IMR-90 (cell line): ENCODE data around the gene ADAM33. TPM values are rescaled to one million over a fixed set of nuclear protein-coding genes. Genes with fewer than 3 reads are reported as not detected.

Experiments used
- ATAC-seq: fragments of 200-7000 bp; cut with Tn5 transposase; 2 replicates; pipeline ENCODE4 v1.9.1; 2020; ENCODE audit warnings: low read depth, mild to moderate bottlenecking, moderate library complexity
- BruUV-seq: library from RNA; stranded (reverse); fragments of 400-500 nt; replicated peaks from 2 replicates; lab custom pipeline; 2021; lab: Mats Ljungman, UMichigan
- CTCF ChIA-PET: fragments of 300-600 bp; formaldehyde crosslinking; extraction: SDS; loops from one replicate; lab custom pipeline; 2021; ENCODE audit warnings: antibody characterized with exemption; lab: Yijun Ruan, JAX
- POLR2A ChIA-PET: fragments of 300-600 bp; sonication (Branson Sonifier 250); formaldehyde crosslinking; loops from one replicate; lab custom pipeline; 2022; ENCODE audit warnings: antibody characterized with exemption; ENCODE audit not compliant: unreplicated experiment; lab: Charles Lee
- DNase-seq: peaks from one replicate; pipeline ENCODE4 v3.0.0; 2013
- H2AFZ ChIP-seq: replicated peaks from 2 replicates; pipeline ENCODE3; 2013; ENCODE audit warnings: low read length, mild to moderate bottlenecking; ENCODE audit not compliant: poor library complexity
- H2AK5ac ChIP-seq: 2 replicates; pipeline ENCODE4 v1.6.1; 2013; ENCODE audit warnings: low read depth, low read length, inconsistent platforms
- H2AK9ac ChIP-seq: replicated peaks from 2 replicates; pipeline ENCODE3; 2013; ENCODE audit warnings: mild to moderate bottlenecking, low read depth, low read length, moderate library complexity; ENCODE audit not compliant: poor library complexity
- H2BK120ac ChIP-seq: 2 replicates; pipeline ENCODE4 v1.6.1; 2013; ENCODE audit warnings: low read depth, low read length, inconsistent platforms
- H2BK15ac ChIP-seq: 3 replicates; pipeline ENCODE4 v1.6.1; 2013; ENCODE audit warnings: low read depth, low read length, inconsistent platforms
- H2BK20ac ChIP-seq: 2 replicates; pipeline ENCODE4 v1.6.1; 2013; ENCODE audit warnings: low read depth, mild to moderate bottlenecking, inconsistent platforms, low read length, moderate library complexity
- H2BK5ac ChIP-seq: 2 replicates; pipeline ENCODE4 v1.6.1; 2013; ENCODE audit warnings: mild to moderate bottlenecking, low read depth, low read length, inconsistent platforms; ENCODE audit not compliant: poor library complexity, severe bottlenecking
- H3K14ac ChIP-seq: replicated peaks from 2 replicates; pipeline ENCODE4 v1.6.1; 2013; ENCODE audit warnings: low read depth, low read length, inconsistent platforms
- H3K18ac ChIP-seq: 2 replicates; pipeline ENCODE4 v1.6.1; 2013; ENCODE audit warnings: low read depth, low read length, control low read depth
- H3K23ac ChIP-seq: 2 replicates; pipeline ENCODE4 v1.6.1; 2013; ENCODE audit warnings: low read depth, low read length, inconsistent platforms
- H3K27ac ChIP-seq: 2 replicates; pipeline ENCODE4 v1.5.1; 2013; ENCODE audit warnings: mild to moderate bottlenecking, control low read depth, low read length; ENCODE audit not compliant: insufficient read depth
- H3K27me3 ChIP-seq: 2 replicates; pipeline ENCODE4 v1.6.1; 2013; ENCODE audit warnings: low read length; ENCODE audit not compliant: control insufficient read depth, insufficient read depth
- H3K36me3 ChIP-seq: 2 replicates; pipeline ENCODE4 v1.6.1; 2013; ENCODE audit warnings: low read length, mixed read lengths; ENCODE audit not compliant: control insufficient read depth, insufficient read depth
- H3K4ac ChIP-seq: 2 replicates; pipeline ENCODE4 v1.6.1; 2013; ENCODE audit warnings: low read depth, low read length, inconsistent platforms
- H3K4me1 ChIP-seq: 2 replicates; pipeline ENCODE4 v1.6.1; 2013; ENCODE audit warnings: low read length, mixed read lengths; ENCODE audit not compliant: control insufficient read depth, insufficient read depth
- H3K4me2 ChIP-seq: 2 replicates; pipeline ENCODE4 v1.6.1; 2013; ENCODE audit warnings: low read depth, mild to moderate bottlenecking, control low read depth, low read length, moderate library complexity
- H3K4me3 ChIP-seq: 2 replicates; pipeline ENCODE4 v1.5.1; 2013; ENCODE audit warnings: low read depth, mild to moderate bottlenecking, control low read depth, low read length, moderate library complexity; ENCODE audit not compliant: insufficient read depth
- H3K56ac ChIP-seq: 2 replicates; pipeline ENCODE4 v1.6.1; 2013; ENCODE audit warnings: low read length, inconsistent platforms; ENCODE audit not compliant: insufficient read depth; ENCODE audit errors: extremely low read depth
- H3K79me1 ChIP-seq, 2 experiments: 2 replicates each; pipeline ENCODE4 v1.6.1; 2013; ENCODE audit warnings: low read length in 2 of 2, inconsistent platforms in 1 of 2, low read depth in 1 of 2
- H3K9ac ChIP-seq: 2 replicates; pipeline ENCODE4 v1.6.1; 2013; ENCODE audit warnings: low read depth, low read length, control low read depth
- H3K9me1 ChIP-seq: 2 replicates; pipeline ENCODE4 v1.6.1; 2013; ENCODE audit warnings: low read length, inconsistent platforms; ENCODE audit not compliant: insufficient read depth
- H3K9me3 ChIP-seq: 2 replicates; pipeline ENCODE4 v1.6.1; 2013; ENCODE audit warnings: low read length; ENCODE audit not compliant: control insufficient read depth, insufficient read depth
- H4K20me1 ChIP-seq: 2 replicates; pipeline ENCODE4 v1.6.1; 2013; ENCODE audit warnings: low read length, inconsistent platforms; ENCODE audit not compliant: insufficient read depth
- H4K5ac ChIP-seq: 2 replicates; pipeline ENCODE4 v1.6.1; 2013; ENCODE audit warnings: mild to moderate bottlenecking, low read depth, low read length, control low read depth
- H4K8ac ChIP-seq, 2 experiments: 2 replicates each; pipeline ENCODE4 v1.6.1; 2013; ENCODE audit warnings: low read depth in 2 of 2, low read length in 2 of 2, control low read depth in 1 of 2, inconsistent platforms in 1 of 2
- H4K91ac ChIP-seq: 2 replicates; pipeline ENCODE4 v1.6.1; 2013; ENCODE audit warnings: low read depth, low read length, inconsistent platforms; ENCODE audit not compliant: insufficient read depth
- BHLHE40 ChIP-seq: fragments of 150-350 bp; IDR thresholded peaks from 2 replicates; pipeline ENCODE4 v1.6.1; 2016; ENCODE audit warnings: mild to moderate bottlenecking, low read depth, low read length
- CEBPB ChIP-seq: IDR thresholded peaks from 2 replicates; pipeline ENCODE4 v1.6.1; 2012; ENCODE audit warnings: low read depth, low read length, improper control_type of control experiment
- CHD1 ChIP-seq: IDR thresholded peaks from 2 replicates; pipeline ENCODE4 v1.6.1; 2012; ENCODE audit warnings: low read depth, low read length, improper control_type of control experiment
- CTCF ChIP-seq: conservative IDR thresholded peaks from 2 replicates; pipeline ENCODE4 v1.5.1; 2012; ENCODE audit warnings: mild to moderate bottlenecking, low read depth, low read length, improper control_type of control experiment
- ELK1 ChIP-seq: fragments of 150-350 bp; IDR thresholded peaks from 2 replicates; pipeline ENCODE4 v1.6.1; 2016; ENCODE audit warnings: low read depth, mild to moderate bottlenecking, low read length, moderate library complexity, borderline replicate concordance
- FOS ChIP-seq: fragments of 150-350 bp; IDR thresholded peaks from 2 replicates; pipeline ENCODE4 v1.6.1; 2016; ENCODE audit warnings: low read depth, low read length
- MAFK ChIP-seq: IDR thresholded peaks from 2 replicates; pipeline ENCODE4 v1.6.1; 2012; ENCODE audit warnings: low read depth, low read length, improper control_type of control experiment
- MAZ ChIP-seq: IDR thresholded peaks from 2 replicates; pipeline ENCODE4 v1.6.1; 2012; ENCODE audit warnings: low read depth, mild to moderate bottlenecking, low read length, improper control_type of control experiment, moderate library complexity, borderline replicate concordance
- MXI1 ChIP-seq: IDR thresholded peaks from 2 replicates; pipeline ENCODE4 v1.6.1; 2012; ENCODE audit warnings: low read depth, mild to moderate bottlenecking, low read length, moderate library complexity, borderline replicate concordance
- NFE2L2 ChIP-seq: fragments of 150-350 bp; IDR thresholded peaks from 2 replicates; pipeline ENCODE4 v1.6.1; 2016; ENCODE audit warnings: low read depth, mild to moderate bottlenecking, low read length
- POLR2A ChIP-seq: IDR thresholded peaks from 2 replicates; pipeline ENCODE4 v1.6.1; 2012; ENCODE audit warnings: mild to moderate bottlenecking, low read depth, low read length
- RAD21 ChIP-seq: IDR thresholded peaks from 2 replicates; pipeline ENCODE4 v1.6.1; 2012; ENCODE audit warnings: low read length, improper control_type of control experiment
- RCOR1 ChIP-seq: IDR thresholded peaks from 2 replicates; pipeline ENCODE4 v1.6.1; 2012; ENCODE audit warnings: mild to moderate bottlenecking, low read length, improper control_type of control experiment; ENCODE audit not compliant: insufficient replicate concordance
- RFX5 ChIP-seq: IDR thresholded peaks from 2 replicates; pipeline ENCODE4 v1.8.0; 2012; ENCODE audit warnings: low read depth, mild to moderate bottlenecking, low read length, moderate library complexity
- SMC3 ChIP-seq: fragments of 150-350 bp; IDR thresholded peaks from 2 replicates; pipeline ENCODE4 v1.6.1; 2016; ENCODE audit warnings: low read depth, mild to moderate bottlenecking, antibody characterized with exemption, low read length, moderate library complexity
- USF2 ChIP-seq: fragments of 150-350 bp; IDR thresholded peaks from 2 replicates; pipeline ENCODE4 v1.6.1; 2017; ENCODE audit warnings: mild to moderate bottlenecking, antibody characterized with exemption, low read length, low read depth
- WGBS, 2 experiments: methylation state at CpG; one replicate each; pipeline versions ENCODE4 v1.1.5 to v1.1.7; 2013; ENCODE audit warnings: missing lambda C conversion rate in 2 of 2; ENCODE audit not compliant: insufficient read length in 1 of 2; ENCODE audit errors: extremely low coverage in 2 of 2; 5-methylcytosine and 5-hydroxymethylcytosine counted together
- dilution Hi-C: fragments of 300-500 bp; cut with HindIII; formaldehyde crosslinking; loops from one replicate; pipeline ENCODE4 v1.14.3; 2018; ENCODE audit warnings: low sequenced_read_pairs; ENCODE audit not compliant: unreplicated experiment
- in situ Hi-C: fragments of 300-500 bp; cut with MboI; formaldehyde crosslinking; loops from 3 replicates; pipeline ENCODE4 v1.14.3; 2019; ENCODE audit warnings: low sequenced_read_pairs, inconsistent platforms, mixed read lengths
- intact Hi-C: fragments of 100-400 bp; cut with micrococcal nuclease; formaldehyde crosslinking; loops from 2 replicates; pipeline ENCODE4 v1.10.0; 2022
- polyA plus RNA-seq, 3 experiments: library from polyadenylated mRNA; depleted of rRNA; stranded (reverse); fragments of >200 nt; gene quantifications; 2 replicates each; pipeline ENCODE4 v1.2.3, GENCODE V29; 2012; ENCODE audit warnings: low replicate concordance in 1 of 3
- total RNA-seq: library from RNA; depleted of rRNA; stranded (reverse); fragments of >200 nt; gene quantifications from 2 replicates; pipeline ENCODE4 v1.2.3, GENCODE V29; 2012

The ADAM33 gene
- total and polyA plus RNA-seq, 2 of the 4 experiments (the other 2 are of a cell fraction): 0.18 to 1.7 TPM

- intact Hi-C loops: no loop called here
- Histone ChIP-seq H4K91ac (no peak overlapping the region), H3K4ac (no peak overlapping the region), H4K8ac (no peak overlapping the region), H2BK120ac (no peak overlapping the region), H3K4me2 (no peak overlapping the region), H2BK5ac (no peak overlapping the region), H2AFZ (no peak overlapping the region), H3K27me3 (no peaks in the 10 kb centered on the region), H4K5ac (no peak overlapping the region), H3K9me3 (no peaks in the 10 kb centered on the region), H2AK5ac (no peak overlapping the region), H3K23ac (no peak overlapping the region), H2AK9ac (no peak overlapping the region), H4K20me1 (no peaks in the 10 kb centered on the region), H3K14ac (no peak overlapping the region), H3K4me1 (peaks cover 5% of the 10 kb centered on the region), H3K9ac (no peak overlapping the region), H3K18ac (no peak overlapping the region), H3K27ac (no peak overlapping the region), H2BK15ac (no peak overlapping the region), H2BK20ac (no peak overlapping the region), H3K36me3 (peaks cover 4% of the 10 kb centered on the region), H3K79me1 (no peaks in the 10 kb centered on the region), H3K9me1 (peaks cover 9% of the 10 kb centered on the region), H3K56ac (no peak overlapping the region), H3K4me3 (no peak overlapping the region)
- dilution Hi-C loops: no loop called here
- BruUV-seq: no TSS peak
- DNase-seq: no peak
- ChIA-PET CTCF (no interaction called here), POLR2A (no interaction called here)
- TF ChIP-seq MAZ: no peak
- no peak for TF ChIP-seq USF2
- TF ChIP-seq RFX5: no peak
- TF ChIP-seq RCOR1: no peak
- no peak for TF ChIP-seq CEBPB
- TF ChIP-seq RAD21: no peak
- no peak for TF ChIP-seq SMC3
- TF ChIP-seq POLR2A: no peak
- no peak for TF ChIP-seq BHLHE40
- no peak for TF ChIP-seq MXI1
- TF ChIP-seq NFE2L2: no peak
- no peak for TF ChIP-seq MAFK
- TF ChIP-seq FOS: no peak
- TF ChIP-seq CHD1: no peak
- TF ChIP-seq ELK1: no peak
- TF ChIP-seq CTCF: no peak
- 85% methylated on average over 3 of the region's 8 CpGs; no CpG with 5 or more reads in 1 of the 2 experiments for WGBS, 2 experiments
- ATAC-seq: no peak
- in situ Hi-C loops: no loop called here
Measured at GRCh38 chr20:3621111-3621510, 60.7 kb downstream of the ADAM33 start.
